DMS114 treated with DMSO at 0.1 percent for 48 hours (cell line): ENCODE data around the gene L3MBTL4.

Experiments
- DNase-seq: peaks from one replicate; lab custom pipeline; 2025; ENCODE audit not compliant: unreplicated experiment; lab: John Stamatoyannopoulos, UW

The L3MBTL4 gene

DNA sequence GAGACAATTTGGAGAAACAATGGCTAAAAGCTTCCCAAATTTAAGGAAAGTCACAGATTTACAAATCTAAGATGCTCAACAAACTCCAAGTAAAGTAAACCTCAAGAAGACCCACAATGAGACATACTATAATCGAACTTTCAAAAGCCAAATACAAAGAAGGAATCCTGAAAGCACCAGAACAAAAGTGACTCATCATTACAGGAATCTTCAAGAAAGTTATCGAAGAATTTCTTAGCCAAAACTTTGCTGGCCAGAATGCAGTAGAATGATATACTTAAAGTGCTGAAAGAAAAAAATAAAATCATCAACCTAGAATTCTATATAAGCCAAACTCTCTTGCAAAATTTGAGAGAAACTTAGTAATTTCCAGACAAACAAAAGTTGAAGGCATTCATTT, 412.8 kb downstream of the L3MBTL4 start:
- DNase-seq, result no peak

DNA sequence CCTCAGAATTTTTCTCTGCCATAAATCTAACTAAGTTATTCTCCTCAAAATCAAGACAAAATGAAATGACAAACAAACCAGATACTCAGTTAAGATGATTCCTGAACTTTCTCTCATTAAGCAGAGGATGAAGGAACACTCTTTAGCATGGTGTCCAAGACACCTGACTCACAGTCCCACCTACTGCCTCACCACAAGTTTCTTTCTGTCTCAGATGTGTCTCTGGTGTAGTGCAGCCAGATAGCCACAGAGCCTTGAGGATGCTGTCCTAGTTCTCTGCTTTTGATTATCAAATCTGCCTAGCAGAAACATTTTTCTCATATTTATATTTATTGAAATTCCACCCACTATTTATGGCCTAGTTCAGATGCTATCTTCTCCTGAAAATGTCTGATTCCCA, 415.8 kb downstream of the L3MBTL4 start:
- no peak for DNase-seq

DNA sequence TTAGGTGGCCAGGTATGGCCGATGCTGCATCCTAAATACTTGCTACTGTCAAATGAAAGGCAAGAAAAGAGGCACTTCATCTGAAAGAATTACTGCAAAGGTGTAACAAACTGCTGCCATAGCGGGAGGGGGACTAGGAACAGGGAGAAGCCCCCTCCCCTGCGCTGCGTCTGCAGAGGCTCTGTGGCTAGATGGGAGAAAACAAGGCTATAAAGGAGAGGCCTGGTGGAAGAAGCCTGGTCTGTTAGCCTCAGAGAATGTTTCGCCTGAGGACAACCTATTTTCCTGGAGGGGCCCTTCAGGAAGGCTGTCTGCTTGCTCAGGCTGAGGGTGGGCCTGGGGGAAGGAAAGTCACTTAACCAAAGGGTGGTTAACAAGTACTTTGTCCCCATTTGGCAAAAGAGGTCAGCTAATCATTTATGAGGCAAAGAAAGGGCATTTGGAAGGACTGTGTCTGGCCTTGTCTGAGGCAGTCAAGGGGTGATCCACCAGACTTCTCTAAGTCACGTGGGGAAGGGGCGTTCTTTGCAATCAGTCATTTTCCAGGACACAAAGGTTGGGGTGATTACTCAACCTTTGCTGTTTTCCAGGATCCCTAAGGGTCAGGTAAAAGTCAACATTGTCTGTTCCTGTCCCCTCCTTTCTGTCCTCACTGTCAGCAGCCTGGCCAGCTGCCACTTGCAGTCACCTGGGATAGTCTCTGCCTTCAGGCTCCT, 416.4 kb downstream of the L3MBTL4 start:
- DNase-seq, result no peak

DNA sequence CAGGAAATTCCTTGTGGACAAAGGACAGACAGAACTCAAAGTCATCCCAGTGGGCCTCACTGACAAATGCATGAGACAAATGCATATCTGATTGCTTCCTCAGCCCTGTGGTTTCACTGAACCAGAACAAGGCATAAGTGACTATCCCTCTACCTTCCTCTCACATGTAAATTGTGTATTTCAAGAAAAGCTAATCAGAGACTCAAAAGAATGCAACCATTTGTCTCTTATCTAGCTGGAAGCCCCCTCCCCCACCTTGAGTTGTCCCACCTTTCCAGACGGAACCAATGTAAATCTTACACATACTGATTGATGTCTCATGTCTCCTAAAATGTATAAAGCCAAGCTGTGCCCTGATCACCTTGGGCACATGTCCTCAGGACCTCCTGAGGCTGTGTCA, 417.4 kb downstream of the L3MBTL4 start:
- no peak for DNase-seq

DNA sequence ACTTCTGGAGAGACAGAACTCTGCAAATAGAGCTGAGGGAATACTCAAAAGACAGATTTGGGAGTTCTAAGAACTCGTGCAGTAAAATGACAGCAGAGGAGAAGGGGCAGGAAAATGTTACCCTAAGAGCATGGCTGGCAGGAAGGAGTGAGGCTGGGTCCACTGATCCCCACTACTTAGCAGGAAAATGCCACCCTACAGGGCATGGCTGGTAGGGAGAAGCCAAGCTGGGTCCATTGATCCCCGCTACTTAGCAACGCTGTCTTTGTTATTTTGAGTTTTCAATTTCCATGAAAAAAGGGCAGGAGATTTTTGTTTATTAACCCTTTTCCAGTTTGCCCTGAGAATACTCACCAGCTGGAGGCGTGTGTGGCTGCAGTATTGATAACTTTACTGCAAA, 419.1 kb downstream of the L3MBTL4 start:
- no peak for DNase-seq

DNA sequence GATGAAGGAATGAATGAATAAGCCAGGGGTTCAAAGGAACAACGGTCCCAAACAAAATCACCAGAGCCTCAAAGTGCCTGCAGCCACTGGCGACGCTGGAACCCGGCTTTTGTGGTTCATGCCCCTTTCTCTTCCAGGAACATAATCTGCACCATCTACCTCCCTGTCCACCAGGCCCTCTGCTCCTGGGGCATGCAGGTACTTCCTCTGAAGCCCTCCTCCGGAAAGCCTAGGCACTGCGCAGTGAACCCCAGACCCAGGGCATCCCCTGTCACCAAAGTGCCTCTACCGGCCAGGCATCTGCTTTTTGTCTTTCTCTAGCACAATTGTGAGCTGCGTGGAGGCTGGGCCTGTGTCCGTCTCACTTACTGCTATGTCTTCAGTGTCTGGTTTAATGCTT, 420.8 kb downstream of the L3MBTL4 start:
- no peak for DNase-seq

DNA sequence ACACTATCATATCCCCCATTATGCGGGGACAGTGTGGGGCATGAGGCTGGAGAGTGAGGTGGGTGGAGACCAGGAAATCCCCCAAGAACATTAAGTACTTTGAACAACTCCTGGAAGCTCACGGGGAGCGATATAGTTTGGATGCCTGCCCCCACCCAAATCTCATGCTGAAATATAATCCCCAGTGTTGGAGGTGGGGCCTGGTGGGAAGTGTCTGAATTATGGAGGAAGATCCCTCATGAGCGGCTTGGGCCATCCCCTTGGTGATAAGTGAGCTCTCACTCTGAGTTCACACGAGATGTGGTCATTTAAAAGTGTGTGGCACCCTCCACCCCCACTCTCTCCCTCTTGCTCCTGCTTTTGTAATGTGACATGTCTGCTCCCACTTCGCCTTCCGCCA, 422.3 kb downstream of the L3MBTL4 start:
- DNase-seq, result no peak

DNA sequence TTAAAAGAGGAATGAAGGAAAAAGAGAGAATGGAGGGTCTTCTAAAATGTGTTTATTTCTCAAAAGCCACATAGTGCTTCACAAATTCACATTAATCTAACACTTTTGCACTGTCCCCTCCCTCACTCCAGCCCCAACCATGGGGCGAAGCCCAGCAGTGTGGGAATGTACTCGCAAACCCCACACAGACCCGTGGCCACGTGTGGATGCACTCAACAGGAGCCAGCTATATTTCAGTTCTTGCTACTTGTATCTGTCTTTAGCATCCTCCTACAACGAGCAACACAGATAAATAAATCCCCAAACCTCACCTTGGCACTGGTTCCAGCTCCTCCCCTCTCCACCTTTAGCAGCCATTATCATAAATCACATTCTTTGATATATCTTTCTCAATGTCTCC, 427.5 kb downstream of the L3MBTL4 start:
- no peak for DNase-seq

DNA sequence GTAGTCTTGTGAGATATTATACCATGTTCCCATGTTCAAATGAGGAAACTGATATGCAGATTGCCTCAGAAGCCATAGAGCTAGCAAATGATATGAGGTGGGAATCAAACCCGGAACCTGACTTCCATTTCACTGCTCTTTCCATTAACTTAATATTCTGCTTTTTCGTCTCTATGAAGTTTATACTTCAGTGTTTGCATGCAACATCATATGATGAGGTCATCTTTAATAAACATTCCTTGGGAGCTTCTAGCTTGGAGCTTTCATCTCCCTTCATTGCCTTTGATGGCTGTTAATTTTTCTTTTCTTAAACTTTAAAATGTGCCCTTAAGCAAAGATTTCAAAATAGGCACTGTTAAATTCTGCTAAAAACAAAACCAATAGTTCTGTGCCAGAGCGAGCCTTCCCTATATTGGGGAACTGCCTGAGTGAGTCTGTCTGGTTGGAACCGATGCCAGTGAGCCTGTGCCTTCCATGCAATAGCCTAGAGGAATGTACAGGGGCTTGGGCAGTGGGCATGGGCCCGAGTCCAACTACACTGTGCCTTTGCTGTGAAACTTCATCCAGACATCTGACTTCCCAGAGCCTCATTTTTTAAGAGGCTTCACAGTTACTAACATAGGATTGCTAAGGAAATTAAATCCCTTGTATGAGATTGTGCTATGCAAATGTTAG, 428.3 kb downstream of the L3MBTL4 start:
- no peak for DNase-seq

DNA sequence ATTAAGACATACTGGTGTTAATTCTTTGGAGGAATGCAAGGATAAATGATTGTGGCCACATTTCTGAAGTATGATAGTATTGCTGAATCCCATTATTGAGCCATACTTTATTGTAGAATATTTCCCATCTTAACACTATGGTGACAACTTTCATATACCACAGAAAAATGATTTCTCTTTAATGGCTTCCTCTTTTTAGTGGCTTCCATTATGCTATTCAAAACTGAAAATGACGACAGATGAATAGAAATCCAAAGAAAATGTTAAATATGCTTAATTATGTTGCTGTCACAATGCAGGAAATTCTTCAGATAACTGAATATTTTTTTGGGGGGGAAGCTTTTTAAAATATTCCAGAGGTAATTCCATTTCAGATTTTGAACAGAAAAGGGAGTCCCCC, 430.5 kb downstream of the L3MBTL4 start:
- no peak for DNase-seq

DNA sequence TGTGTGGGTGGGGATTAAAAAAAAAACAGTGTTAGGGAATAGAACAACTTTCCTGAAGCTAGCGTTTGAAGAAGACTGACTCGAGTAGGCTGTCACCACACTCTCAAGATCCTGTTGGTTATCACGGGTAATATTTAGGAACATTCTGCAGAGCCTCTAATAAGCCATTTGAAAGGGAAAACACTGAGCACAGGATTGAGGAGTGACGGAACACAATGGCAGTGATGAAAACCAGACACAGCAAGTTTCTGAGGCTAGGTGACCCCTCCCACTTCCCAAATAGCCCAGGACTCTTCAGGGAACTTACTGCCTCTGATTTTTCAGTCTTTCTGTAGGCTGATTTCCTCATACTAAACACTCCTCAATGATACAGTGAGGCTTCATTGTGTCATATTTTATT, 431.2 kb downstream of the L3MBTL4 start:
- no peak for DNase-seq

DNA sequence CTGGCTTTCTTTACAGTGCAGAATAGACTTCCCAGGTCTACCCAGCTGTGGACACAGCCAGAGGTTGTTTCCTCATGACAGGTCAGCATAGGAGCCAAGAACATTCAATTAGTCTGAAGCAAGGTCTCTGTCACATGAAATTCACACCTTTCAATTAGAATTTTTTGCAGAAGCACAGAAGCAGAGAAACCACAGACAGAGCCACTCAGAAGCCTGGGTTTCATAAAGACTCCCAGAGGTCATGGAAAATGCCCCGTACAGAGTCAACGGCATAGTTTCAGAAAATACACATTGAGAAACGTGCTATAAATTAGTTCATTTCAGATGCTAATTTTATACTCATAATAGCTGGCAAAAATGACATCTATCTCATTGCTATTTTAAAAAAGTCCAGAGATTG, 432.4 kb downstream of the L3MBTL4 start:
- DNase-seq, result no peak

DNA sequence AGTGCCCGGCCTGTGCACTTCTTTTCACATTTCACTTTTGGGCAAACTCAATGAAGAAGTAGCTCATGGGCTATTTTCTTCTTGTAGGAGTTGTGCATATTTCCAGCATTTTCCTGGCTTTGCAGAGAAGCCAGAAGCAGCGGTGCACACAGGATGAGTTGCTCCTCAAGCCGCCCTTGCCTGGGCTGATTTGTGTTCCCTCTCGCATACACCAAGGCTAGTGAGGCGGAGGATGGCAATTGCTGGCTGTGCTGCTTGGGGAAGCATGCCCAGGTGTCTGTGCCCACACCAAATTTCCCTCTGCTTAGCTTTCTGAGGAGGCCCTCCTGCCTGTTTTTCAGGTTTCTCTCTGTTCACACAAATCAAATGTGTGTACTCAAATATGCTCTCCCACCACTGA, 434.0 kb downstream of the L3MBTL4 start:
- DNase-seq, result no peak

DNA sequence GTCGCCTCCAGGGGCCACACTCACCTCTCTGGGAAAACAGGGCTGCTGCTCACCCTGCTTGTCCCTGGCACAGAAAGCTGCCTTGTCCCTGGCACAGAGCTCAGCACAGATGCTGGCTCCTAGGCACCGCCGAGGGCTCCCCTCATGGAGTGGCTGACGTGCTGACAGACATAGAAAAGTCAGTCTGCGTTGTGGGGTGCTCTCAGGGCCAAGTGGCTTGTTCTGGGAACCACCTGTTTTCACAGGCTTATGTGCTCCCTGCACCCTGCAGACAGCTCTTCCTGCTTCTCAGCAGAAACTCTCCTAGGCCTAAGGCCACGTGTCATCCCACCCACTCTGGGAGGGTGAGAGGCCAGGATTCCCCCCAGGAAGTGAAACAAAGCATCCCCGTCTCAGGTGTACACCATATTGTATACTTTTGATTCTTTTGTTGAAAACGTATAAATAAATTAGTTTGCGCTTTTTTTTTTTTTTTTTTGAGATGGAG, 434.7 kb downstream of the L3MBTL4 start:
- no peak for DNase-seq

DNA sequence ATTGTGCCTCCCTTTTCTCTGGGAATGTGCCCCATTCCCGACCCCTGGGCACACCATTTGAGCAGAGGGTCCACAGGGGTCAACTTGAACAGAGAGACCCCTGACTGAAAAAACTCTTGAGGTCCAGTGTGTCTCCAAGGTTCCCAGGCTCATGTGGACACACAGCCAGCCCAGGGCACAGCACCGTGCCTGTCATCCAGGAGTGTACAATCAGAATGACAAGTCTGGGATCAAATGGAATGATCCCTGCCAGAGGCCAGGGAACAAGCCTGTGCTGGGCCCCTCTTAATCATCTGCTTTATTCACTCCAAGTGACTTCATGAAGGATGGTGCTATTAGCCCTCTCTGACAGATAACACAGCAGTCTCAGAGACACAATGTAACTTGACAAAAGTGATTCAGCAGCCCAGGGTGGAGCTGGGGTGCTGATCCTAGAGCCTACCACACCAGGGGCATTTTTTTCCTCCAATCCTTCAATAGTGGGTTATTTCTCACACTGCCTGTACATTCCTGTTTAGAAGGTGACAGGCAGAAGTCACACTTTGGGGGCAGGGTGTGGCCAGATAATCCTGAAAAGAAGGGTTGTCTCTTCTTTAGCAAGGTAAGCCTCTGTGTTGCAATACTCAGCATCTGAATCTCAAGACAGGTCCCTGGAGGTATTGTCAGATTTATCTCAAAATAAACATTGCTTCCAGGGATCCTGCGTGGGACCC, 435.4 kb downstream of the L3MBTL4 start:
- no peak for DNase-seq

DNA sequence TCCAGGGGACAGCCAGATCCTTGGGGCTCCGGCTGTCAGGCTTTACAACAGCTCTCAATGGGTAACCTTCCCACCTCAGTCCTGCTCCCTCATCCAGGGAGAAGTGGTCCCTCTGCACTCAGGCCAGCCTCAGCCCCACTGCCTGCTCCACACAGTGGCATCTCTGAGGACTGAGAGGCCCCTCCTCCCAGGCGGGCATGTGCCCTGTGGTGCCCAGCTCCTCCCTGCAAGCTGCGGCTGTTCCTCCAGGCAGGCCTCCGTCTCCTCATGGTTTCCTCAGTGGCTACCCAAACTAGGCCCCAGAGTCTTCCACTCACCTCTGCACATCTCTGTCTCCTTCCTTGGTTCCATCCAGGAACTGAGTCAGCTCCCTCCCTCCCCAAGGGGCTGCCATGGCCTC, 437.7 kb downstream of the L3MBTL4 start:
- no peak for DNase-seq

DNA sequence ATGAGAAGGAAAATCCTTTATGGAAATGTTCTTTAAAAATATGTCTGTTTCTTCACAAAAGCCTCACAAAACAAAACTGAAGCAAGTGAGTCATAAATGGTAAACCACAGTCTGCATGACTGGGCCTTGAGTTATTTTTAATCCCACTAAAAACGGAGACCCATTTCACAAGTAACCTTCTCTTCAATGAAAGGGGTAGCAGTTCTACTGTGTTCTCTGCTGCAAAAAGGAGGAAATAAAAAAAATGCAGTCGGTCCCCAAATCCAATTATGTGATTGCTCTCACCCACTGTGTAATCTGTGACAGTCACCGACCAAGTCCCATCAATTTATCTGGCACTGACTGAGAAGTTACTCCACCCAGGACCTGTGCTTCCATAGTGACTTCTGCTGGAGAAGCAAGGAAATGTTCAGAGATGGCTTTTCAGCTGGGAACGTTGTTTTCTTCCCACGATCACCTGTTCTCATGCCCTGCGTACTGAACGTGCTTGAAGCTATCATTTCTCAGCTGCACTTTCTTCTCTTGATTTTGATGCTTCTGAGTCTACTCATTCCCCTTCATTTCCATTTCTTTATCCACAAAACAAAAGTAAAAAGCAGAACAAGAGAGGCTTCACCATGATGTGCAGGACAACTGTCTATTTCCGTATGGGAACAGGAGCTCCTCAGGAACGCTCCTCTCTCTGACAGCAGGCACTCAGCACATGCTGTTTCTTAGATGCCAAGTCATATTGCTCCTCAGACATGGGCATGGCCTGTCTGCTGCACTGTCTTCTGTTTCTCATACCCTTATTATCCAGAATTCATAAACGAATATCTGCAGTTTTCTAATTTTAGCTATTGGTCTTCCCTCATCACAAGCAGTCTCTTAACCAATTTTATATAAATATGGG, 439.4 kb downstream of the L3MBTL4 start:
- no peak for DNase-seq

DNA sequence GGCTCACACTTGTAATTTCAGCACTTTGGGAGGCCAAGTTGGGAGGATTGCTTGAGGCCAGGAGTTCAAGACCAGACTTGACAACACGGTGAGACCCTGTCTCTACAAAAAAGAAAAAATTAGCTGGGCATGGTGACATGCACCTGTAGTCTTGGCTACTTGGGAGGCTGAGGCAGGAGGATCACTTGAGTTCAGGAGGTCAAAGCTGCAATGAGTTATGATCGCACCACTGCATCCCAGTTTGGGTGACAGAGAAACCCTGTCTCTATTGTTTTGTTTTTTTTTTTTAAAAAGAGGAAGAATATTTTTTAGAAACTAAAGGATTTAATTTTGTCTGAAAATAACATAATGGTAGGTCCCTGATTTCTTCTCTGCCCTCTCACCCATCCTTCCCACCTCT, 440.0 kb downstream of the L3MBTL4 start:
- DNase-seq, result no peak

DNA sequence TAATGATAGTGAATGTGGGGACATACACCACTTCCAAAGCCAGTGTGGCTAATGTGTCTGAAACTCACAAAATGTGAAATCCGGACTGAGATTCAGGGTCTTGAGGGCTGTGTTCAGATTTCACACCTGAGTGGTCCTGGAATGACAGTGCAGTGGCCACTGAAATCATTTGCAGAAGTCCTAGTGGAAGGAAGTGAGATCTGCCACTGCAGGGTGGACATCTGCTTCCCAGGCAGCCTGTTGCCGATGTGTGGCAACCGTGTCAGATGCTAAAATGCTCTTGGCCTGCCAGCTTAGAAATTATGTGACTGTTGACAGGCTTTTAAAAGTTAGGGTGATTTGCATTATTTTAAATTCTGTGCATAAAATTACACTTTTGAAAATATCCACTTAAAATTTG, 441.6 kb downstream of the L3MBTL4 start:
- no peak for DNase-seq

DNA sequence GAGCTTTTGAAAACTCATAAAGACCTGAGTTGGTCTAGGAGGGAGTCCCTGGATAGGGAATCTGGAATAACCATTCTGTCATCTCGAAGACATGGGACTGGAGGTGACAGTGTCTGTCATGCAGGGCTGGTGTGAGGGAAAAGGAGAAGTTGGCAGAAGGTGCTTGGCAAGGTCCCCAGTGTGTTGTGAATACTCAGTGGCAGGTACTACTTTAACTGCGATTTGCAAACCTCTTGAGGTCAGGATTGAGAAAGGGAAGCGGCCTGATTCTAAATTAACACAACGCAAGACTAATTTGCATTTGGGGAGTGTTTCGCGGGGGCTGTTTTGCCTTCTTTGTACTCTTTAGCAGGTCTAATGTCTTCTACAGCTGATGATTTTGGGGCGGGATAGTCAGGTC, 442.4 kb downstream of the L3MBTL4 start:
- DNase-seq, result no peak

DNA sequence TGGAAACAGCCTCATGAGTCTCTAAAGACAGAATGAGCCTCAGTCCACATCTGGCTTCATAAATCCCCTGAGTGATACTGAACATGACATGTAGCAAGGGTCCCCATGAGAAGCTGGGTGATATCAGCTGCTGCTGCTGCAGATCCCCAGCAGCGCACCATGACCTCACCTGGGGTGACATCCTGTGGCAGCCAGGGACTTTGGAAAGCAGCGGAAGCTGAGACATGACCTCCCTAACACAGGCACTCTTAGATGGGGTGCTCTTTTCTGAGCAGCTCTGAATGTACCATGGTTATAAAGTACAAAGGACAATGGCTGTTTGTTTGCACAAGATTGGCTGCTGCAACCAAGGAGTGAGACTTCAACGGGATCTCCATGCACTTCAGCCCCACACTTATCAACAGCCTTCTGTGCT, 444.7 kb downstream of the L3MBTL4 start:
- no peak for DNase-seq
